Stimulated activated CD4-positive, alpha-beta T cell treated with anti-CD3 and anti-CD28 coated beads, Interleukin-4, amount 100 ng/mL, for 24 hours (primary cell): ENCODE data around the gene RAD9A.

ENCODE experiments used
- DNase-seq: peaks from one replicate; pipeline ENCODE4 v3.0.0-alpha.2; 2020

RAD9A gene

GRCh38 chr11:67429038-67429668 is 37.4 kb downstream of the RAD9A start:
- no peak for DNase-seq

GRCh38 chr11:67429722-67430121 is 37.9 kb downstream of the RAD9A start:
- no peak for DNase-seq

DNA sequence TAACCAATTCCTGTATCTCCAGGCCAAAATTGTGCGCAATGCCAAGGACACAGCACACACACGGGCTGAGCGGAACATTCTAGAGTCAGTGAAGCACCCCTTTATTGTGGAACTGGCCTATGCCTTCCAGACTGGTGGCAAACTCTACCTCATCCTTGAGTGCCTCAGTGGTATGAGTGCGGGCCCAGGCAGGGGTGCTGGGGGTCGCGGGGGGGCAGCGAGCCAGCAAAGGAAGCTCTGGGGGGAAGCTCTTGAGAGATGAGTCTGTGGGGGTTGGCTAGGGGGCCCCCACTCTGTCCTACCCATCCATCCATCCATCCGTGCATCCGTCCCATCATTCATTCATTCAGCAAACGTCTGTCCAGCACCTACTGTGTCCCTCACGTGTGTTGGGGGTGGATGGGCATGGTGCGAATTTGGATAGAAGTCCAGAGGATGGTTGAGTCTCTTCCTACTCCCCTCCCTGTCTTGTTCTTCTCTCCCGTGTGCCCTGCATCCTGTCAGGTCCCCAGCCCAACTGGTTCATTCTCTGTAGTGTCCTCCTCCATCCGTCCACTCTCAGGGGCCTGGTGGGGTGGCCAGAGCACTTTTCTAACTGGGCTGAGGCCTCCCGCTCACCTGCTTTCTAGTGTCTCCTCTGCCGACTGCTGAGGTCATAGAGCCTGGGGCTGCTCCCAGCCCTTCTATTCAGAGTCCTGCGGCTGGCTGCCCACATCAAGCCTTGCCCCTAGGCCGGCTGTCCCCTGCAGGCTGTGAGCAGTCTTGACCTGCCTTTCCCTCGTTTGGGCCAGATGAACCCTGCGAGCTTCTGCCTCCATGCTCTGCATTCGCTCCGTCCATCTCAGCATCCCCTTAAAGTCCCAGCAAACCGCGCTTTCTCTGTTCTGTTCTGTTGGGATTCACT is 39.8 kb downstream of the RAD9A start:
- no peak for DNase-seq

DNA sequence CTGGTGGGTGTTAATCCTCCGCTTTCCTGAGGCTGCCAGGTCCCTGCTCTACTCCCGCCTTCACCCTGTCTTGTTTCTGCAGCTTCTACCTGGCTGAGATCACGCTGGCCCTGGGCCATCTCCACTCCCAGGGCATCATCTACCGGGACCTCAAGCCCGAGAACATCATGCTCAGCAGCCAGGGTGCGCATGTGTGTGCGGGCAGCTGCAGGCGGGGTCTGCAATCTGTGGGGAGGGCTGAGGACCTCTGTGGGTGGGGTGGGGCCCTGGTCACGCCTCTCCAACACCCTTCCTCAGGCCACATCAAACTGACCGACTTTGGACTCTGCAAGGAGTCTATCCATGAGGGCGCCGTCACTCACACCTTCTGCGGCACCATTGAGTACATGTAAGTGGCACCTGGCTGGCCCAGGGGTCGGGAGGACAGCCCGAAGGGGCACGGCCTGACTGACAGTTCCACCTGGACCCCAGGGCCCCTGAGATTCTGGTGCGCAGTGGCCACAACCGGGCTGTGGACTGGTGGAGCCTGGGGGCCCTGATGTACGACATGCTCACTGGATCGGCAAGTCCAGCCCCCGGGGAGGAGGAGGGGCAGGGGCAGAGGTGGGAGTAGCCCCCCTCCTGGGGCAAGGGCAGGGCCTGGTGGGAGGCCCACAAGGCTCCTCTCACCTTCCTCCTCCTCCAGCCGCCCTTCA is 41.0 kb downstream of the RAD9A start:
- no peak for DNase-seq

- DNase-seq, result no peak
Measured at GRCh38 chr11:67433536-67434394, 42.0 kb downstream of the RAD9A start.

DNA sequence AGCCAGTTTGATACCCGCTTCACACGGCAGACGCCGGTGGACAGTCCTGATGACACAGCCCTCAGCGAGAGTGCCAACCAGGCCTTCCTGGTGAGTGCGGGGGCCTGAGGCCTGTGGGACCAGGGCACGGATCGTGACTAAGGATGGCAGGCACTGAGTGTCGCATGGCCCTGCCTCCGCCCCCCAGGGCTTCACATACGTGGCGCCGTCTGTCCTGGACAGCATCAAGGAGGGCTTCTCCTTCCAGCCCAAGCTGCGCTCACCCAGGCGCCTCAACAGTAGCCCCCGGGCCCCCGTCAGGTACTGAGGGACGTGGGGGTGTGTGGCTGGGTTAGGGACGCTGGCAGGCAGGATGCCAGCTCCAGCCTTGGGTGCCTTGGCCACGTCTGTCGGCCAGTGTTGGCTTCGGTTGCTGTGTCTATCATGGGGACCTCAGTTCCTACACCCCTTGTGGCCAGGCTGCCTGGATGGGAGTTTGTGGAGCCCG is 42.7 kb downstream of the RAD9A start:
- peak; percentile 31 for DNase-seq

GRCh38 chr11:67435031-67435726 is 43.4 kb downstream of the RAD9A start:
- peak; percentile 33 for DNase-seq

GRCh38 chr11:67435727-67436458 is 44.1 kb downstream of the RAD9A start:
- DNase-seq, result no peak

GRCh38 chr11:67436459-67437081 is 44.8 kb downstream of the RAD9A start:
- peak; percentile 74 for DNase-seq

- DNase-seq, result peak; percentile 65
Measured at GRCh38 chr11:67437082-67437808, 45.5 kb downstream of the RAD9A start, which contains the start of gene PTPRCAP. Gene PTPRCAP, minus strand, starts transcription at chr11:67437682. Its CDS starts 63 bp downstream, at chr11:67437619.

GRCh38 chr11:67437809-67438157 is 46.0 kb downstream of the RAD9A start:
- DNase-seq, result no peak

DNA sequence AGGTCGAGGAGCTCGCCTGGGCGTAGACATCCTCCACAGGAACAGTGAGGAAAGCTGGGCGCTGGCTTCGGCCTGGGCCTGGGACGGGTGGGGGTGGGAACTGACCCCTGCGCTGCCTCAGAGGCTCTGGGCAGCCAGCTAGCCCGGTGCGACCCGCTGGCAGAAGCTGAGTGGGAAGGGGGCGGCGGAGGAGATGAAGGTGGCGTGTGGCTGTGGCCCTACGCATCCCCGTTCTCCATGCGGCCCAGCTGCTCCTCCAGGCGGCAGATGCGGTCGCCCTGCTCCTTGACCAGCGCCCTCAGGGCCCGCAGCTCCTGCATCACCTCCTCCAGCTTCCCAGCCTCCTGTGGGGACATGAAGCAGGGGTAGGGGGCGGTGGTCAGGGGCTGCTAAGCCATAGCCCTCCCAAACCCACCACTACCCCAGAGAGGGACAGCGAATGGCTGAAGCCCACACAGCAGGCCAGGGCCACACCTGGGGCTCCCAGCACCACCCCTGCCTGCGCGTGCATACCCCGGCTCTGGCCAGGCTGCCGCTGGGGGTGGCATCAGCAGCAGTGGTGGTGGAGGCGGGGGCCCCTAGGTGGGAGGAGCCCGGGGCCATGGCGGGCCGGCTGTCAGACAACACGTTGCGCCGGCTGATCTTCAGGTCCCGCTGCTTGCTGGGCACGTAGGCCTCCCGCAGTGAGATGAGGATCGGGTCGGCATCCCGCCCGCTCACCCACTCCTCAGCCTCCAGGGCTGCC is 46.5 kb downstream of the RAD9A start:
- DNase-seq, result peak; percentile 79

DNA sequence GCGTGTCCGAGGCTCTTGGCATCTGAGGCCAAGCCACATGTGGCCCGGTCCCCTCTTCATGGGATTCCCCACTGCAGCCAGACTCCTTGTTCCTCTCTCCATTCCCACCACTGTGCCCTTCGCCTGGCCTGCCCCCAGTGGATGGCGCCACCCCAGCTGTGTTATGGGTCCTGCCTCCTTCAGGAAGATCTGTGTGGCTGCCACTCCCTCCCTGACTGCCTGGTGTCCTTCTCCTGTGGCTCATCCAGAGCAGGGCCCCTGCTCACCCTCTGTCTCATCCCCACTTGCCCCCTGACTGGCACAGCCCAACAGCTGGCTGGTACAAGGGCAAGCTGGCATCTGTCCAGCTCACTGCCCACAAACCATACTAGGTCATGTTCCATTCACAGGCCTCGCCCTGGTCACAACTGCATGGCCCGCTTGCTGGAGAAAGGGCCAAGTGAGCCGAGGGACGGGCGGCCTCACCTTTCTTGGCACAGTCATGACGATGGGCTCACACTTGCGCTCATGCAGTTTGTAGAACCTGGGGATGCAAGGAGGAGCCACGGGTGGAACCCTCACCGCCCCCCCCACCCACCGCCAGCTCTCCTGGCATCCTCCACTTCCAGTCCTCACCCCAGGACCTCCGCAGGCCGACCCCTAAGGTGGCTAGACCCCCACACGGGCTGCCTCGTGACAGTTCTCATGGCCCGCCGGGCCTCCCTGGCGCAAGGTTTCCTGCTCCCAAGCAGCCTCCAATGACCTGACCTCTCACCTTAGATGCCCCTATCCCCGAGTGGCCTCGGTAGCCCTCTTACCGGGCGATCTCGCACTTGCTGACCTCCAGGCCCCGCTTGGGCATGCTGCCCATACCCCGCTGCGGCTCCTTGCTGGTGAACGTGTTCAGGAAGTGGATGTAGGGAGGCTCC is 47.8 kb downstream of the RAD9A start:
- DNase-seq, result peak; percentile 37

DNA sequence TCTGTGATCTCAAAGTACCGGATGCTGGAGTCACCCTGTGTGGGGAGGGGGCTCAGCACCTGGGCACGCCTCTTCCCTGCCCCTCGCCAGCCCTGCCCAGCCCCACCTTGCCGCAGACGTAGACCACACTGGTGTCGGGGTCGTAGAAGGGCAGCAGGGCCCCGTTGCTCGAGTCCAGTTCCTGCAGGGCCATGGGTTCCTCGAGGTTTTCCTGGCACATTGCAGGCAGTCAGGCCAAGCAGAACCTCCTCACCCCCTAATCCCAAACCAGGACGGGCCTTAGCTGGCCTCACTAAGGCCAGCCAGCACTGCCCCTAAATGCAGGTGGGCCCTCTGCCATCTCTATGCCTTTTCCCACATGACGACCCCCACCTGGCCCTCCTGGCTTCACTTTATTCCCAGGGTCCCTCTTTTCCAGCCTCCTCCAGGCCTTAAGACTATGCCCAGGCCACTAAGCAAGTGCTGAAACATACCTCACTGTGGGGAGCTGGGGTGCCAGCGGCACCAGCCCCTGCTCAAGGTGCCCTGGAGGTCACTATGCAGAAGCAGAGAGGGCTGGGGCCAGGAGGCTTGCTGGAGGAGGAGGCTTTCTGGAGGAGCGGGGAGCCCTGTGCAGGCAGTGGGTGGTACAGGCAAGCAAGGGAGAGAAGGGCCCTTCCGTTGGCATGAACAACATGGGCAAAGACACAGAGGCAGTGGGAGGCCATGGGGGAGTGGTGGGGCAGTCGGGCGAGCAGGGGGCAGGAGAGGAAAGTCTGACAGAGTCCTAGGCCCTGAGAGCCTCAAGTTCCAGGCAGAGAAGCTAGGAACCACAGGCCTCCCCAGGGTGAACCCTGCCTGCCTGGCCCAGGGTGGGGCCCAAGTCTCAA is 48.7 kb downstream of the RAD9A start:
- DNase-seq, result no peak

- no peak for DNase-seq
Measured at GRCh38 chr11:67441098-67441563, 49.3 kb downstream of the RAD9A start.

DNA sequence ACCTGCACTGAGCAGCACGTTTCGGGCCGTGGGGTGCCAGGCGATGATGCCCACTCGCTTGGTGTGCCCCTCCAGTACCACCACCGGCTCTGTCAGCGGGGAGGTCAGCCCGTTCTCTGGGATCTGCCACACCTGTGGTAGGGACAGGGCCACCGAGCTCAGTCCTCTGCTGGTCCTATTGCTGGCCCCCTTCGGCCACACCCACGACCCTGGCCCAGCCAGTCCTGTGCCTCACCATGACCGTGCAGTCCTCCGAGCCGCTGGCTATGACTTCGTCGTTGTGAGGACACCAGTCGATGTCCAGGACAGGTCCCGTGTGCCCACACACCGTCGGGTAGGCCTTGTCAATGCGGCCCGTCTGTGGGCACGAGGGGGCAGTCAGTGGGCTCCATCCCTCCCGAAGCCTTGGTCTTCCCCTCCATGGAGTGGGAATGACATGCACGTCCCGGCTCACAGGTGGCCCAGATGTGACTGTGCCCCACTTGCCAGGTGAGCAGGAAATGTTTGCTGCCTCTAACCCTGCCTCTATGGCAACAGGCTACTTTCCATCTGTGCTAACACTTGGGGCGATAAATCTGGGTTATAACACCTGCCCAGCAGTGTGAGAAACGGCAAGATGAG is 50.1 kb downstream of the RAD9A start:
- no peak for DNase-seq
